Testis (tissue), 3 donors: ENCODE results near the gene ZNF514. TPM values are rescaled to one million over a fixed set of nuclear protein-coding genes. Genes with fewer than 3 reads are reported as not detected.
A peak's percentile ranks its signal among the peaks of the same experiment; 100 is the strongest.

Source experiments
- DNase-seq: peaks from one replicate; pipeline ENCODE4 v3.0.0-alpha.2; 2019
- H3K27ac ChIP-seq, 2 donors: fragments of 200-600 bp; sonication (generic); one replicate each; pipeline ENCODE4 v1.5.1; 2019
- H3K27me3 ChIP-seq: fragments of 200-600 bp; sonication (generic); one replicate; pipeline ENCODE4 v1.5.1; 2019
- H3K36me3 ChIP-seq: fragments of 200-600 bp; sonication (generic); one replicate; pipeline ENCODE4 v1.5.1; 2017; ENCODE audit warnings: low read depth; ENCODE audit errors: missing control alignments
- H3K4me1 ChIP-seq: fragments of 200-600 bp; sonication (generic); one replicate; pipeline ENCODE4 v1.5.1; 2019
- H3K4me3 ChIP-seq, 2 donors: fragments of 200-600 bp; sonication (generic); one replicate each; pipeline ENCODE4 v1.5.1; 2017 to 2019
- H3K9me3 ChIP-seq: fragments of 200-600 bp; sonication (generic); one replicate; pipeline ENCODE4 v1.5.1; 2017
- CTCF ChIP-seq, 3 experiments: fragments of 450-650 bp in 2 of 3; fragments of 200-600 bp in 1 of 3; sonication (generic) in 1 of 3; IDR thresholded peaks; one replicate each; pipeline ENCODE4 v1.5.1; 2016 to 2019; ENCODE audit warnings: antibody characterized with exemption in 3 of 3, mild to moderate bottlenecking in 2 of 3, moderate library complexity in 1 of 3
- POLR2A ChIP-seq: fragments of 450-650 bp; IDR thresholded peaks from one replicate; pipeline ENCODE4 v1.6.1; 2017; ENCODE audit warnings: antibody characterized with exemption, mild to moderate bottlenecking, moderate library complexity
- WGBS, 2 donors: methylation state at CpG; one replicate each; pipeline ENCODE4 v1.1.5; 2018; 5-methylcytosine and 5-hydroxymethylcytosine counted together
- intact Hi-C: fragments of 100-400 bp; cut with DNase I; formaldehyde crosslinking; loops from one replicate; pipeline ENCODE4 v1.15.1; 2023; ENCODE audit warnings: low total_unique reads
- polyA plus RNA-seq: library from polyadenylated mRNA; stranded (reverse); fragments of 350-450 nt; fragmentation: Illumina TruSeq; extraction: RNeasy Lipid Tissue Mini Kit (QIAGEN cat#74804); gene quantifications from one replicate; pipeline ENCODE4 v1.2.3, GENCODE V29; 2014; ENCODE audit warnings: low read depth, low replicate concordance; ENCODE audit not compliant: insufficient read depth
- total RNA-seq, 2 donors: library from RNA; depleted of rRNA; stranded (reverse); fragments of >200 nt; gene quantifications; one replicate each; pipeline ENCODE4 v1.2.3, GENCODE V29; 2016

Gene ZNF514
- total and polyA plus RNA-seq, 3 donors from 2014 or later: 21.9 to 25.0 (median 22.3) TPM

GRCh38 chr2:95165371-95166064 is 5.9 kb upstream of the ZNF514 start, which contains the start of gene ZNF2:
Gene ZNF2, plus strand, starts transcription at chr2:95165809. Its CDS starts 10,418 bp downstream, at chr2:95176227.
- no peaks in the 10 kb centered on the region for H3K27me3 ChIP-seq
- WGBS, 2 donors: 0 to 1% methylated on average over 26 to 56 of the region's 56 CpGs
- no peaks in the 10 kb centered on the region for H3K9me3 ChIP-seq
- no peaks in the 10 kb centered on the region for H3K4me1 ChIP-seq
- TF ChIP-seq POLR2A (no peak), CTCF (IDR thresholded peaks at IDR 0.05) (peak in 1 of 3 experiments; percentile 6)
- no peaks in the 10 kb centered on the region for H3K36me3 ChIP-seq
- intact Hi-C loops: no loop called here
- peak within 1 kb of the TSS; percentile 78 to 80 for H3K4me3 ChIP-seq
- peak within 1 kb of the TSS; percentile 89 to 91 for H3K27ac ChIP-seq
- peak; percentile 99 for DNase-seq

GRCh38 chr2:95165030-95165370 is 5.4 kb upstream of the ZNF514 start:
- Histone ChIP-seq H3K36me3 (no peaks in the 10 kb centered on the region), H3K27ac (peak overlapping the region; percentile 89 to 91), H3K4me3 (peak overlapping the region; percentile 78 to 80), H3K9me3 (no peaks in the 10 kb centered on the region), H3K4me1 (no peaks in the 10 kb centered on the region), H3K27me3 (no peaks in the 10 kb centered on the region)
- no peak for DNase-seq
- TF ChIP-seq CTCF (IDR thresholded peaks at IDR 0.05) (no peak), POLR2A (no peak)
- 1% methylated on average over 9 of the region's 9 CpGs for WGBS, 2 donors
- intact Hi-C loops: no loop called here

GRCh38 chr2:95158891-95159619 is 593 bp downstream of the ZNF514 start:
- peak overlapping the region; percentile 31 to 71 for H3K27ac ChIP-seq
- H3K36me3 ChIP-seq: no peaks in the 10 kb centered on the region
- WGBS, 2 donors: 1% methylated on average over 36 of the region's 58 CpGs; no CpG with 5 or more reads in 1 of the 2 donors
- peak overlapping the region; percentile 64 to 69 for H3K4me3 ChIP-seq
- peak; percentile 64 for DNase-seq
- intact Hi-C loops: no loop called here
- TF ChIP-seq CTCF (IDR thresholded peaks at IDR 0.05): no peak
- TF ChIP-seq POLR2A: no peak
- H3K4me1 ChIP-seq: peaks cover 11% of the 10 kb centered on the region
- H3K9me3 ChIP-seq: no peaks in the 10 kb centered on the region
- H3K27me3 ChIP-seq: no peaks in the 10 kb centered on the region

- Histone ChIP-seq H3K27ac (peak overlapping the region; percentile 31 to 71), H3K27me3 (no peaks in the 10 kb centered on the region), H3K4me3 (peak overlapping the region; percentile 64 to 69), H3K4me1 (peaks cover 11% of the 10 kb centered on the region), H3K36me3 (no peaks in the 10 kb centered on the region), H3K9me3 (no peaks in the 10 kb centered on the region)
- WGBS, 2 donors: 26 to 51% methylated on average over 5 to 10 of the region's 10 CpGs
- TF ChIP-seq POLR2A (no peak), CTCF (IDR thresholded peaks at IDR 0.05) (no peak)
- intact Hi-C loops: no loop called here
- DNase-seq: no peak
Observed at GRCh38 chr2:95158441-95158840, 1.2 kb downstream of the ZNF514 start.
